Measurements from ENCODE around the gene KLHL26.

Gene KLHL26

DNA sequence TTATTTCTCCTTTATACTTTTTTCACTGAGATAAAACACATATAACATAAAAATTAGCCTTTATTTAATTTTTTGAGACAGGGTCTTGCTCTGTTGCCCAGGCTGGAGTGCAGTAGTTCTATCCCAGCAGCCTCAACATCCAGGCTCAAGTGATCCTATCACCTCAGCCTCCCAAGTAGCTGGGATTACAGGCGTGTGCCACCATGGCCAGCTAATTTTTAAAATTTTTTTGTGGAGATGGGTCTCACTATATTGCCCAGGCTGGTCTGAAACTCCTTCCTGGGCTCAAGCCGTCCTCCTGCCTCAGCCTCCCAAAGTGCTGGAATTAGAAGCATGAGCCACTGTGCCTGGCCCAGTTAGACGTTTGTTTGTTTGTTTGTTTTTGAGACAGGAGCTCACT is 75.1 kb downstream of the KLHL26 start:
- H3K27ac Mint-ChIP-seq, result no peak overlapping the region
- H3K27me3 Mint-ChIP-seq (ENCODE audit: low read depth, poor library complexity), result no peaks in the 10 kb centered on the region
- TF ChIP-seq, protein P1, sequence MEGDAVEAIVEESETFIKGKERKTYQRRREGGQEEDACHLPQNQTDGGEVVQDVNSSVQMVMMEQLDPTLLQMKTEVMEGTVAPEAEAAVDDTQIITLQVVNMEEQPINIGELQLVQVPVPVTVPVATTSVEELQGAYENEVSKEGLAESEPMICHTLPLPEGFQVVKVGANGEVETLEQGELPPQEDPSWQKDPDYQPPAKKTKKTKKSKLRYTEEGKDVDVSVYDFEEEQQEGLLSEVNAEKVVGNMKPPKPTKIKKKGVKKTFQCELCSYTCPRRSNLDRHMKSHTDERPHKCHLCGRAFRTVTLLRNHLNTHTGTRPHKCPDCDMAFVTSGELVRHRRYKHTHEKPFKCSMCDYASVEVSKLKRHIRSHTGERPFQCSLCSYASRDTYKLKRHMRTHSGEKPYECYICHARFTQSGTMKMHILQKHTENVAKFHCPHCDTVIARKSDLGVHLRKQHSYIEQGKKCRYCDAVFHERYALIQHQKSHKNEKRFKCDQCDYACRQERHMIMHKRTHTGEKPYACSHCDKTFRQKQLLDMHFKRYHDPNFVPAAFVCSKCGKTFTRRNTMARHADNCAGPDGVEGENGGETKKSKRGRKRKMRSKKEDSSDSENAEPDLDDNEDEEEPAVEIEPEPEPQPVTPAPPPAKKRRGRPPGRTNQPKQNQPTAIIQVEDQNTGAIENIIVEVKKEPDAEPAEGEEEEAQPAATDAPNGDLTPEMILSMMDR (IDR thresholded peaks at IDR 0.05), result no peak
- H3K9me3 Mint-ChIP-seq, result peaks cover 5% of the 10 kb centered on the region
- peaks cover 17% of the 10 kb centered on the region for H3K4me1 Mint-ChIP-seq
- peaks cover 10% of the 10 kb centered on the region for H3K36me3 Mint-ChIP-seq (ENCODE audit: low read depth)
- DNase-seq, result no peak
- no peak overlapping the region for H3K4me3 Mint-ChIP-seq

DNA sequence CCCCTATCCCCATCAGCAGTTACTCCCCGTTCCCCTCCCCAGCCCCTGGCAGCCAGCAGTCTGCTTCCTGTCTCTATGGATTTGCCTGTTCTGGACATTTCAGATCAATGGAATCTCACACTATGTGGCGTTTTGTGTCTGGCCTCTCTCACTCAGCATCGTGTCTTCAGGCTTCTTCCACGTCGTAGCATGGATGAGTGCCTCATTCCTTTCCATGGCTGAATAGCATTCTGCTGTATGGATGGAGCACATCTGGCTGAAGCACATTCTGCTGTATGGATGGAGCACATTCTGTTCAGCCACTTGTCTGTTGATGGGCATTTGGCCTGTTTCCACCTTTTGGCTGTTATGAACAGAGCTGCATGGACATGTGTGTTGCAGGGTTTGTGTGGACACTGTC is 76.2 kb downstream of the KLHL26 start:
- H3K4me1 Mint-ChIP-seq, result peaks cover 26% of the 10 kb centered on the region
- peaks cover 6% of the 10 kb centered on the region for H3K36me3 Mint-ChIP-seq (ENCODE audit: low read depth)
- no peak for DNase-seq
- H3K9me3 Mint-ChIP-seq, result no peaks in the 10 kb centered on the region
- no peaks in the 10 kb centered on the region for H3K27me3 Mint-ChIP-seq (ENCODE audit: low read depth, poor library complexity)
- H3K27ac Mint-ChIP-seq, result no peak overlapping the region
- H3K4me3 Mint-ChIP-seq, result no peak overlapping the region
- TF ChIP-seq, protein P1 (IDR thresholded peaks at IDR 0.05), result no peak

DNA sequence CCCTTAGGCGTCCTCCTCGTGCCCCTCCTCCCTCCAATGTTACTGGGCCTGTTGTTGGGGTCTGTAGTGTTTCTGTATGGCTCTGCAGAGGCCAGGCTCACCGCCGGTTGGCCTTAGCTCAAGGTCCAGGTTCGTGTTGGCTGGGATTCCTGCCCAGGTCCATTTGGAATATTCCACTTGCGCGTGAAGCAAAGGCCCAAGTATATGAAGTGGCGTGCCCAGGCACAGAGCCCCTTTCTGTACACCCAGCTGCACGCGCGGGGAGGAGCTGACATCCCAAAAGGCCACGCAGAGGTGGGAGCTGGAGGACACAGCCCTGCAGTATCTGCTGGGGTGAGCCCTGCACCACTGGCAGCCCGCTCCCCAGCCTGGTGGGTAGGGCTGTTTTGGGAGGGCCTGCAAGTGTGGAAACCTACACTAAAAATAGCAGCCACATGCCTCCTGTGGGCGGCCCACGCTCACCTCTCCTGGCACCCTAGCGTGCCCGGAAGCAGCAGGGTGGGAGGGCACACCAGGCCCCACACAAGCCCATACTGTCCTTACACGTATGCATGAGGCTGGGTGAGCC is 76.8 kb downstream of the KLHL26 start:
- TF ChIP-seq, protein P1 (IDR thresholded peaks at IDR 0.05), result no peak
- Mint-ChIP-seq H3K27me3 (ENCODE audit: low read depth, poor library complexity) (no peaks in the 10 kb centered on the region), H3K36me3 (ENCODE audit: low read depth) (peaks cover 9% of the 10 kb centered on the region), H3K9me3 (no peaks in the 10 kb centered on the region), H3K4me1 (peaks cover 29% of the 10 kb centered on the region), H3K27ac (no peak overlapping the region), H3K4me3 (no peak overlapping the region)
- no peak for DNase-seq

DNA sequence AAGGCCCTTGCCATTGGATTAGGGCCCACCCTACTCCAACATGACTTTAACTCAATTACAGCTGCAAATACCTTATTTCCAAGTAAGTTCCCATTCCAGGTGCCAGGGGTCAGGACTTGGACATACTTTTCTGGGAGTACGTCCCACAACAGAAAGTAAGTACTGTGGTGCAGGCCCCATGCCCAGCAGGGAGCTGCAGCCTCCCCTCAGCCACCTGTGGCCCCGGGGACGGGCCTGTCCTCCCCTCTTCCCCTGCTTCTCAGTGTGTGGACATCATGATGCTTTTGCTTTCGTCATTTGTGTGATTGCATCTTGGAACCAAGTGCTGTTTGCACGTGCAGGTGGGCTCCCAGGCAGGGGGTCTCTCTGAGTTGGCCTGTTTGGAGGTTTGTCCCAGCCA is 78.6 kb downstream of the KLHL26 start:
- H3K27ac Mint-ChIP-seq, result no peak overlapping the region
- H3K36me3 Mint-ChIP-seq (ENCODE audit: low read depth), result peaks cover 9% of the 10 kb centered on the region
- TF ChIP-seq, protein P1 (IDR thresholded peaks at IDR 0.05), result no peak

DNA sequence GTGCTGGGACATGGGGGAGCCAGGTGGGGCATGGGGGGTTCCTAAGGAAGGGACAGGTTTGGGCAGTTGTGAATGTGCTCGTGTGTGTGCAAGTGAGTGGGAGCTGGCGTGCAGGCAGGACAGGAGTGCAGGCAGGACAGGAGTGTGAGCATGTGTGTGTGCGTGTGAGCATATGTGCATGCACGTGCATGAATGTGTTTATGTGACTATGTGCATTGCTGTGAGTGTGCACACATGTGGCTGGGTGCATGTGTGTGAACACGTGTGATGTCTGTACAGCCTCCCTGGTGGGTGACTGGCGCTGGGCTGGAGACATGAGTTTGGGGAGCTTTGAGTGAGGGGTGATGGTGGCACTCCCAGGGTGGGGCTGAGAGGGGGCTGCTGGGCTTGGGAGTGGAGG is 80.0 kb downstream of the KLHL26 start:
- H3K4me3 Mint-ChIP-seq, result no peak overlapping the region
- H3K27me3 Mint-ChIP-seq (ENCODE audit: low read depth, poor library complexity), result no peaks in the 10 kb centered on the region
- H3K27ac Mint-ChIP-seq, result peak overlapping the region; percentile 59
- peaks cover 17% of the 10 kb centered on the region for H3K36me3 Mint-ChIP-seq (ENCODE audit: low read depth)
- no peak for DNase-seq
- TF ChIP-seq, protein P1 (IDR thresholded peaks at IDR 0.05), result no peak
- H3K4me1 Mint-ChIP-seq, result peaks cover 38% of the 10 kb centered on the region
- no peaks in the 10 kb centered on the region for H3K9me3 Mint-ChIP-seq

More for the DNA sequence above, 78.6 kb downstream of the KLHL26 start:
- H3K27me3 Mint-ChIP-seq (ENCODE audit: low read depth, poor library complexity), result no peaks in the 10 kb centered on the region
- DNase-seq, result no peak
- H3K9me3 Mint-ChIP-seq, result no peaks in the 10 kb centered on the region
- H3K4me3 Mint-ChIP-seq, result no peak overlapping the region
- H3K4me1 Mint-ChIP-seq, result peaks cover 33% of the 10 kb centered on the region

DNA sequence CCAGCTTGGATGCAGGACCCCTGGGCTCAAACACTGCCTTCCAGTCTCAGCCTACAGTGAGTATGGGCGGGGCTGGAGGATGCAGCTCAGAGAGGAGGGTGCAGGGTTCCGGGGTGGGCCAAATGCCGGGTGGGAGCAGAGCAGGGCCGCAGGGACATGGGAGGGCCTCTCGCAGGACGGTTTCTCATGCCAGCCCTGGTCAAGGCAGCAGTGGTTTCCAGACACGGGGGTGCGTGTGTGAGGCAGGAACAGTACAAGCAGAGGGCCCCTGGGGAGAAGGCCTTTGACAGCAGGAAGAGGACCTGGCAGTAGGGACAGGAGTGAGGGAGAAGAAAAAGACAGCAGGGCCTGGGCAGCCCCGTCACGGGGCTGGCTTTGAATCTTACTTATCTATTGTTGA is 80.8 kb downstream of the KLHL26 start:
- peaks cover 38% of the 10 kb centered on the region for H3K4me1 Mint-ChIP-seq
- H3K36me3 Mint-ChIP-seq (ENCODE audit: low read depth), result peaks cover 24% of the 10 kb centered on the region
- H3K27me3 Mint-ChIP-seq (ENCODE audit: low read depth, poor library complexity), result no peaks in the 10 kb centered on the region
- H3K4me3 Mint-ChIP-seq, result no peak overlapping the region
- no peak for DNase-seq
- no peaks in the 10 kb centered on the region for H3K9me3 Mint-ChIP-seq
- peak overlapping the region; percentile 14 for H3K27ac Mint-ChIP-seq
- TF ChIP-seq, protein P1 (IDR thresholded peaks at IDR 0.05), result no peak

All from nephron progenitor cell (in vitro differentiated cells).